Activated T-cell treated with anti-CD3 and anti-CD28 coated beads, Interleukin-2, amount 50 U/mL, for 72 hours (primary cell): ENCODE results near the gene GRIK1. TPM values are rescaled to one million over a fixed set of nuclear protein-coding genes. Genes with fewer than 3 reads are reported as not detected.

ENCODE experiments used
- ATAC-seq, 2 donors: fragments of 150-1000 bp; cut with Tn5 transposase; replicated peaks in 1 of 2; 2 replicates each; pipeline ENCODE4 v1.10.0; 2021; ENCODE audit warnings: moderate library complexity in 2 of 2, mild to moderate bottlenecking in 1 of 2
- DNase-seq, 2 donors: peaks; one replicate each; pipeline ENCODE4 v3.0.0; 2021 to 2022; ENCODE audit warnings: mixed read lengths in 1 of 2
- H3K27ac Mint-ChIP-seq: one replicate; pipeline ENCODE4 v1.8.0; 2022; ENCODE audit warnings: mild to moderate bottlenecking, moderate library complexity, mixed read lengths
- H3K27me3 Mint-ChIP-seq: one replicate; pipeline ENCODE4 v1.8.0; 2022; ENCODE audit warnings: low read depth, mixed read lengths
- H3K36me3 Mint-ChIP-seq, 2 donors: one replicate each; pipeline ENCODE4 v1.8.0; 2022; ENCODE audit warnings: mixed read lengths in 2 of 2, mild to moderate bottlenecking in 1 of 2; ENCODE audit not compliant: insufficient read depth in 2 of 2
- H3K4me1 Mint-ChIP-seq: one replicate; pipeline ENCODE4 v1.8.0; 2022; ENCODE audit warnings: low read depth, mixed read lengths
- H3K4me3 Mint-ChIP-seq, 2 donors: one replicate each; pipeline ENCODE4 v1.8.0; 2022; ENCODE audit warnings: mild to moderate bottlenecking in 2 of 2, mixed read lengths in 2 of 2, moderate library complexity in 2 of 2
- H3K9me3 Mint-ChIP-seq, 2 donors: one replicate each; pipeline ENCODE4 v1.8.0; 2022; ENCODE audit warnings: mixed read lengths in 2 of 2
- total RNA-seq, 2 donors: library from RNA; stranded (reverse); gene quantifications; one replicate each; pipeline ENCODE4 v1.2.3, GENCODE V29; 2022

The GRIK1 gene
- total RNA-seq, 2 donors from 2014 or later = not detected

- no peak for DNase-seq
- no peak for ATAC-seq
- H3K4me1 Mint-ChIP-seq = no peaks in the 10 kb centered on the region
- H3K36me3 Mint-ChIP-seq = no peaks in the 10 kb centered on the region
- H3K9me3 Mint-ChIP-seq = peaks cover 0 to 2% of the 10 kb centered on the region in 2 donors
- H3K27ac Mint-ChIP-seq = no peak overlapping the region
- no peak overlapping the region for H3K4me3 Mint-ChIP-seq
- H3K27me3 Mint-ChIP-seq = no peaks in the 10 kb centered on the region
Measured at GRCh38 chr21:29645666-29646553, 293.9 kb downstream of the GRIK1 start.

GRCh38 chr21:29643289-29643688, 296.5 kb downstream of the GRIK1 start:
- no peak for ATAC-seq
- Mint-ChIP-seq H3K4me1 (peaks cover 6% of the 10 kb centered on the region), H3K27me3 (no peaks in the 10 kb centered on the region), H3K4me3 (no peak overlapping the region), H3K9me3 (peaks cover 0 to 3% of the 10 kb centered on the region in 2 donors), H3K36me3 (no peaks in the 10 kb centered on the region), H3K27ac (no peak overlapping the region)
- DNase-seq = no peak

GRCh38 chr21:29642551-29643245, 297.1 kb downstream of the GRIK1 start:
- no peak for DNase-seq
- no peaks in the 10 kb centered on the region for H3K27me3 Mint-ChIP-seq
- no peak overlapping the region for H3K4me3 Mint-ChIP-seq
- peaks cover 6% of the 10 kb centered on the region for H3K4me1 Mint-ChIP-seq
- H3K27ac Mint-ChIP-seq = no peak overlapping the region
- H3K36me3 Mint-ChIP-seq = no peaks in the 10 kb centered on the region
- ATAC-seq = no peak
- peaks cover 0 to 3% of the 10 kb centered on the region in 2 donors for H3K9me3 Mint-ChIP-seq

- Mint-ChIP-seq H3K4me1 (peaks cover 6% of the 10 kb centered on the region), H3K4me3 (no peak overlapping the region), H3K27me3 (no peaks in the 10 kb centered on the region), H3K36me3 (no peaks in the 10 kb centered on the region), H3K9me3 (peaks cover 0 to 3% of the 10 kb centered on the region in 2 donors), H3K27ac (no peak overlapping the region)
- no peak for ATAC-seq
- no peak for DNase-seq
Measured at GRCh38 chr21:29641635-29642550, 297.9 kb downstream of the GRIK1 start.

GRCh38 chr21:29641001-29641634, 298.7 kb downstream of the GRIK1 start:
- no peak overlapping the region for H3K27ac Mint-ChIP-seq
- H3K36me3 Mint-ChIP-seq = no peaks in the 10 kb centered on the region
- no peak for DNase-seq
- ATAC-seq = no peak
- peaks cover 6% of the 10 kb centered on the region for H3K4me1 Mint-ChIP-seq
- H3K4me3 Mint-ChIP-seq = no peak overlapping the region
- H3K9me3 Mint-ChIP-seq = peaks cover 0 to 3% of the 10 kb centered on the region in 2 donors
- no peaks in the 10 kb centered on the region for H3K27me3 Mint-ChIP-seq

- Mint-ChIP-seq H3K27ac (no peak overlapping the region), H3K4me1 (peaks cover 6% of the 10 kb centered on the region), H3K9me3 (peaks cover 0 to 3% of the 10 kb centered on the region in 2 donors), H3K27me3 (no peaks in the 10 kb centered on the region), H3K4me3 (no peak overlapping the region), H3K36me3 (no peaks in the 10 kb centered on the region)
- no peak for ATAC-seq
- DNase-seq = no peak
Measured at GRCh38 chr21:29640080-29640508, 299.7 kb downstream of the GRIK1 start.

- Mint-ChIP-seq H3K4me1 (peaks cover 6% of the 10 kb centered on the region), H3K4me3 (no peak overlapping the region), H3K27me3 (no peaks in the 10 kb centered on the region), H3K27ac (no peak overlapping the region), H3K9me3 (peaks cover 3% of the 10 kb centered on the region in 2 donors), H3K36me3 (no peaks in the 10 kb centered on the region)
- ATAC-seq (no peak), DNase-seq (no peak)
Measured at GRCh38 chr21:29639366-29640079, 300.3 kb downstream of the GRIK1 start.

GRCh38 chr21:29638761-29639327, 301.0 kb downstream of the GRIK1 start:
- no peaks in the 10 kb centered on the region for H3K36me3 Mint-ChIP-seq
- peaks cover 3% of the 10 kb centered on the region in 2 donors for H3K9me3 Mint-ChIP-seq

GRCh38 chr21:29638138-29638537, 301.7 kb downstream of the GRIK1 start:
- Mint-ChIP-seq H3K4me3 (no peak overlapping the region), H3K4me1 (peaks cover 6% of the 10 kb centered on the region), H3K27me3 (no peaks in the 10 kb centered on the region), H3K9me3 (peaks cover 3% of the 10 kb centered on the region in 2 donors), H3K27ac (no peak overlapping the region), H3K36me3 (no peaks in the 10 kb centered on the region)
- ATAC-seq (no peak), DNase-seq (no peak)

More at GRCh38 chr21:29638761-29639327, 301.0 kb downstream of the GRIK1 start:
- no peak for DNase-seq
- H3K27me3 Mint-ChIP-seq = no peaks in the 10 kb centered on the region
- no peak overlapping the region for H3K27ac Mint-ChIP-seq
- H3K4me3 Mint-ChIP-seq = no peak overlapping the region
- ATAC-seq = no peak
- H3K4me1 Mint-ChIP-seq = peaks cover 6% of the 10 kb centered on the region

- peaks cover 2 to 3% of the 10 kb centered on the region in 2 donors for H3K9me3 Mint-ChIP-seq
Measured at GRCh38 chr21:29637553-29637952, 302.2 kb downstream of the GRIK1 start.

GRCh38 chr21:29637134-29637533, 302.7 kb downstream of the GRIK1 start:
- ATAC-seq = no peak
- no peaks in the 10 kb centered on the region for H3K27me3 Mint-ChIP-seq
- peaks cover 2 to 3% of the 10 kb centered on the region in 2 donors for H3K9me3 Mint-ChIP-seq

More at GRCh38 chr21:29637553-29637952, 302.2 kb downstream of the GRIK1 start:
- no peak for DNase-seq
- H3K4me1 Mint-ChIP-seq = peaks cover 6% of the 10 kb centered on the region
- no peak overlapping the region for H3K27ac Mint-ChIP-seq
- no peak overlapping the region for H3K4me3 Mint-ChIP-seq
- H3K27me3 Mint-ChIP-seq = no peaks in the 10 kb centered on the region
- no peak for ATAC-seq
- no peaks in the 10 kb centered on the region for H3K36me3 Mint-ChIP-seq

More at GRCh38 chr21:29637134-29637533, 302.7 kb downstream of the GRIK1 start:
- Mint-ChIP-seq H3K27ac (no peak overlapping the region), H3K4me3 (no peak overlapping the region), H3K36me3 (no peaks in the 10 kb centered on the region), H3K4me1 (peaks cover 6% of the 10 kb centered on the region)
- no peak for DNase-seq
